HG03175 (cell line): ENCODE results near the gene CLEC16A.
"Not testable (repeated sequence)": the region's sequence is repeated elsewhere in the genome, so short reads cannot be mapped to it uniquely, and the experiment has no call there.

ENCODE experiments used
- ATAC-seq: cut with Tn5 transposase; IDR thresholded peaks from one replicate; pipeline ENCODE4 v1.9.1; 2021; ENCODE audit warnings: mild to moderate bottlenecking, moderate library complexity; ENCODE audit not compliant: unreplicated experiment

Gene CLEC16A

GRCh38 chr16:11093572-11094074 is 149.3 kb downstream of the CLEC16A start:
- ATAC-seq, result no peak

DNA sequence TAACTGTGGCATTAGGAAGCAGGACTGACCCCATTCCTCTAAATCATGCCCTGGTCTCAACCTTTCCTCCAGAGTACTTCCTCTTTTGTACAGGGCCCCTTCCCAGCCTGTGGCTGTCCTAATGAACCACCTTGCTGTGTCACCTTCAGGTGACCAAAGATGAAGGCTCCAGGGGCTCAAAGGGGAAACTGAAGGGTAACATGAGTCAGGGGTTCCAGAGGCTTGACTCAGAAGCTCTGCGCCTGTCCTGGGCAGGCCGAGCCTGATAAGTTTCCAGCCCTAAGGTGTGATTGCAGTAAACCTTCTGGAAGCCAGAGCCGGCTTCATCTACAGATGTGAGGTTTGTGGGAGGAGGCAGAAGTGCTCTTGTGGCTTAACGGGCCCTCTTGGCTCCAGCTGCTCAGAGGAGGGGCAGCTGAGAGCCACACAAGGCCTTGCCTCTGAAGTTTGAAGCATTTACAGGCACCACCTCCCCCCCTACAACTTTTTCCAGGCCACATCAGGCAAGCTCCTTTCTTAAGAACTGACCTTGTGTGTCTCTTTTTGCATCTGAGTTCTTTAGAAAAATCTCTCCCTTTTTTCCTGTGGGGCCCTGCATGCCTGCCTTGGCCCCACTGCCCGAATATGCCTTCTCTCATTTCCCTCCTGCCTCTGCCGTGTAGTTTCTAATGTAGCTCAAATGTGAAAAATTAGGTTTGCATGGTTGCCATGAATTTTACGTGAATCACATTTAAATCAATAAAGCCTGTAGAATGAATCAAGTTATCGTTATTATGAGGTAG is 149.9 kb downstream of the CLEC16A start:
- ATAC-seq, result peak; percentile 77

- ATAC-seq, result no peak
These were observed 150.6 kb downstream of the CLEC16A start for GRCh38 chr16:11094857-11095565.

DNA sequence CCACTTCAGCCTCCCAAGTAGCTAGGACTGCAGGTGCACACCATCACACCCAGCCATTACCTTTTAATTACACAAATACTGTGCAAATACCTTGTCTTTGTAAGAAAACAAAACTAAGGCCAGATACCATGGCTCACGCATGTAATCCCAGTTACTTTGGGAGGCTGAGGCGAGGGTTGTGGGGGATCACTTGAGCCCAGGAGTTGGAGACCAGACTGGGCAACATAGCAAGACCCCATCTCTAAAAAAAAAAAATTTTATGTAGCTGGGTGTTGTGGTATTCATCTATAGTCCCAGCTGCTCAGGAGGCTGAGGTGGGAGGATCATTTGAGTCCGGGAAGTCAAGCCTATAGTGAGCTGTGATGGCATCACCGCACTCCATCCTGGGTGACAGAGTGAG is 151.6 kb downstream of the CLEC16A start:
- ATAC-seq, result no peak

DNA sequence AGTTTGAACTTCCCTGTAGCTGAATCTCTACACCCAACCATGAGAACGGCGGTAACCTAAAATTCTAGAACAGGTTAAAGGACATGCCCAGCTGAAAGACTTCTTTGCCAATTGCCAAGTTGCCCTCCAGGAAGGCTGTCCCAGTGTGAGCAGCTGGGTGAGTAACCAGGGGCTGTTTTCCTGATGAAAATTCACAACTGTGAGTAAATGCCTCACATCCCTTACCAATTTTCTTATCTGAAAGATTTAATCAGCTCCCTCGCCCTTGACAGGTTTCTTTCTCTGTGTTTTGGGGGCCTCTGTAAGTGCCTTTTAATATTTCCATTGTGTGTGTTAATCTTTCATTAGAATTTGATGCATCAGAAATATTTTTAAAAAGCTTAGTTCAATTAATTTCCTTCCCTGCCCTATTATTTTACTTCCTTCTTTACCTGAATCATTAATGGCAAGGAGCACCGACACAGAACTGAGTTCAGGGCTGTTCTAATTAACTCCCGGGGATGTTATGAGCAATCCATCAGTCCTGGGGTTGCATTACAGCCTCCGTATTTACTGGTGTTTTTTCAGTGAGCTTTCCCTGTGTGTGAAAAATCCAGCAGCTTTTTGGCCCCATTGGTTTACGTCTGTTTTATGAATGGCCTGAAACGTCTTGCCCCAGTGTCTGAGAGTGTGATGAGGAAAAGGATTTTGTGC is 152.9 kb downstream of the CLEC16A start:
- ATAC-seq, result no peak

GRCh38 chr16:11097787-11098167 is 153.4 kb downstream of the CLEC16A start:
- no peak for ATAC-seq

DNA sequence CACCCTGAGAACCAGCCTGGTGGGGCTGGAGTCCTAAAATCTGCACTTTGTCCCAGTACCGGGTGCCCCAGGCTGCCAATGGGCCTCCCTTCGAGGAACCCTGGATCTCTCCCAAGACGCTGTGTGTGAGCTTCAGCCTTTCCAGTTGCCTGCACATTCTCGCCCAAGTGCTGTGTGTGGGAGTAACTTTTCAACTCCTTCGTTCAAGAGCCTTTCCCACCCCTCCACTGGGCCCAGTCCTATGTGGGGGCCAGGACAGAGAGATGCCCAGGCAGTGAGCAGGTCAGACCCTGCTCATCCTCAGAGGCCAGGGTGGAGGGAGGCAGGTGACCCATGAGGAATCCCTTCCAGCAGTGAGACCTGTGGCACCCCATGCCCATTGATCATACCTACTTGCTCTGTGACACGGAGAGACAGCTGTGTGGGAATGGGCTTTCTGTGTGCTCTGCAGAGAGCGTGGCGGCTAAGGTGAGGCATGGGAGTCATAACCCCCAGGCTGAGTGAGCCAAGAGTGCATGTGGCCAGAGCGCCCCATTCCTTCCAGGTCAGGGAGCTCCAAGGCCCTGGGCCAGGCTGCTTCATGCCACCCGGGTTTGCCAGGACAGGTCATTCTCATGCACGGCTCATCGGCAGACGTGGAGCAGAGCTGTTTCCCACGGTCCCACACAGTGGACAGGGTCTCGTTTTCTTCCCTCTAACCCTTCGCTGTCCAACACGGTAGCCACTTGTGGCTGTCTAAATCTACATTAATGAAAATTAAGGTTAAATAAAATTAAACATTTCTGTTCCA is 154.4 kb downstream of the CLEC16A start:
- ATAC-seq, result no peak

DNA sequence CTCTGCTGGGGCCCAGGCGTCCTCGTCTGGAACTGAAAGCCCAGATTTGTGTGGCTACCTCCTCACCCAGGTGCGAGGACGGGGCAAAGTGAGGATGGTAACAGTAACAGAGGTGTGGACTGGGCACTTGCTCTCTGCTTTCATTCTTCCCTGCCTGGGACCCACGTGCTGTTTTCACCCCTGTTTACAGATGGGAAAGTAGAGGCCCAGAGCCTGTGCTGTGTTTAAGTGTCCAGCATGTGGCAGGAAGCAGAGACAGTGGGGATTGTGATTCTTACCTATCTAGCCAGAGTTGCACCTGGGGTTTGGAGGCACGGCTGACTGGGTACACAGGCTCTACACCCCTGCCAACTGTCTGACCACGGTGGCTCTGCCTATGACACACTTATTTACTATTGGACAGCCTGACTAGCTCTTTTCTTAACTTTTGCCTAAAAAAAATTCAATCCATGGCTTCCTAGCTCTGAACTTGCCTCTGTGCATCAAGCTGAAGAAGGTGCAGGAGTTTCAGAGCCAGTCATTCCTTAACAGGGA is 155.4 kb downstream of the CLEC16A start:
- peak; percentile 47 for ATAC-seq

GRCh38 chr16:11100239-11100750 is 155.9 kb downstream of the CLEC16A start:
- peak; percentile 55 for ATAC-seq

GRCh38 chr16:11101283-11101682 is 156.9 kb downstream of the CLEC16A start:
- no peak for ATAC-seq

- ATAC-seq, result no peak
These were observed 157.5 kb downstream of the CLEC16A start for GRCh38 chr16:11101695-11102522.

DNA sequence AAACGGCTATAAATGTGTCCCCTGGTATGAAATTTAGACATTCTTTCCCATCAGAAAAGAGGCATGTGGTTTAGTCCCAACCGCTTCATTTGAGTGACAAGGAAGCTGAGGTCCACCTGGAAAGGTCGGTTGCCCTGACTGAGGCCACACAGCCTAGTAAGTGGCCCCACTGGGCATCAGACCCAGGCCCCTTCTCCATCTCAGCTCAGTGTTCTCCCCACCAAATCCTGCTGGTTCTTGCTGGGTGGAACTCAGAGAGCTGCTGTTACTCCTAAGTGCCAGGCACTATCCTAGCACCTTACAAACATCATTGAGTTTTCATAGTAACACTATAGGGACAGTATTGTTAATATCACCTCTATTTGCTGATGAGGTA is 158.1 kb downstream of the CLEC16A start:
- ATAC-seq, result no peak

GRCh38 chr16:11103301-11103700 is 158.9 kb downstream of the CLEC16A start:
- ATAC-seq, result not testable (repeated sequence)

GRCh38 chr16:11104168-11105037 is 160.0 kb downstream of the CLEC16A start:
- ATAC-seq, result no peak

- peak; percentile 82 for ATAC-seq
These were observed 160.9 kb downstream of the CLEC16A start for GRCh38 chr16:11105038-11105903.

DNA sequence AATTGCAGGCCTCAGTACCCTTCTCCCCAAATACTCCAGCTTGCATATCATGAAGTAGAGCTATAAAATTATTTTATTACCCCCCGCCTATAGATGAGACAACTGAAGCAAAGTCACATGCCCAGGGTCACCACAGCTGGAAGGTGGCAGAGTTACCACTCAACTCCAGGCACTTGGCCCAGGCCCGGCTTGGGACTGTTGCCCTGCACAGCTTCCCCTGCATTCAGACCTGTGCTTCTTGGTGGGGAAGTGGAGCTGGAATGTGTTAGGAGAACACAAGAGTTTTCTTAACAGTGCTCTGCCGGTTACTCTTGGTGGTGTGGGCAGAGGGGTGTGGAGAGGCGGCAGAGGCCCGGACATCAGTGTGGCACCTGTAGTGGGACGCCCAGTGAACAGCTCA is 162.4 kb downstream of the CLEC16A start:
- ATAC-seq, result no peak

- ATAC-seq, result no peak
These were observed 163.6 kb downstream of the CLEC16A start for GRCh38 chr16:11107780-11108465.
